Measurements from ENCODE around the gene MPC2.
"Not testable (repeated sequence)": the region's sequence is repeated elsewhere in the genome, so short reads cannot be mapped to it uniquely, and the experiment has no call there.

The MPC2 gene

DNA sequence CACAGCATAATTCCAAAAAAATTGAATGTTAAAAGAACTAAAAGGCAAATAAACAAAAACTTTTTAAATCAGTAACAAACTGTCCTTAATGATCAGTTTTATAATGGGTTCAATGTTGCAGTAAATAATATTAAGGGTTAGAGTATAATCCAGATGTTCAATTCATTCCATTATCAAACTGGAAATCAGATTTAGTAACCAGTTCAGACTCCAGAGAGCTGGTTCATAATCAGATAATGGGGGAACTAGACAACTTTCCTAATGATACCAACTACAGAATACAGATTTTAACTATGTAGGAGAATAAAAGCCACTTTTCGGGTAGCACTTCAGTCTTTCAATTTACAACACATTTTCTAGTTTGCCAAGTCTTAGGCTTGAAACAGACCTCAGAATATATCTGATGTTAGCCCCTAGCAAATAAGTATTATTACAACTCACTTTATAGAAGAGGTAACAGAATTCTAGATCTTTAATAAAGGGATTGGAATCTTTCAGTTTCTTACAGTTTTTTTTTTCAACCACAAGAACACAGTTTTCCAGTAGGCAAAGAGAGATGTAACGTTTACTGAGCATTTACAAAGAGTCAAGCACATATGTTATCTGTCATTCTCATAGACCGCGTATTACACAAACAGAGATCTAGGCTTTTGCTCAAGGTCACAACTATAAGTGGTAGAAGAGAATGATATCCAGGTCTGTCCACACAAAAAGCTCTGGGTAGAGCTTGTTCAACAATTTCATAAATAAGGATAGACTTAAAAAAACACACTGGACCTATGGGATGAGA lies 2.3 kb downstream of the MPC2 start:
- no peak for DNase-seq (ENCODE audit: low read depth in 2 of 2)

DNA sequence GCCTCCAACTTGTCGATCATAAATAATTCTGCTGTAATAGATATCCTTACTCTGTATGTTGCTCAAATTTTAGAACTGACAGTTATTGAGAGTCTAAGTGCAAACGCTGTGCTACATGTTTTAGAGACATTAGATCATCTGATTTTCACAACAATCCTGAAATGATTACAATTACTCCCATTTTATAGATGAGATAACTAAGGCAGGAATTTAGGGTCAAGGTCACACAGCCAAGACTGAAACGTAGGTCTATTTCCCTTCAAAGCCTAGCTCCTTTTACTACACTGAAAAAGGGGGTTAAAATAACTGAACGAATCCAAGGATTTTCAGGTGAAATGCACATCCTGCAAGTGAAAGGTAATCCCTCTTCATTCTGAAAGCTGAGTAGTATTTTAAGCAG lies 3.1 kb downstream of the MPC2 start:
- no peak for DNase-seq (ENCODE audit: low read depth in 2 of 2)

DNA sequence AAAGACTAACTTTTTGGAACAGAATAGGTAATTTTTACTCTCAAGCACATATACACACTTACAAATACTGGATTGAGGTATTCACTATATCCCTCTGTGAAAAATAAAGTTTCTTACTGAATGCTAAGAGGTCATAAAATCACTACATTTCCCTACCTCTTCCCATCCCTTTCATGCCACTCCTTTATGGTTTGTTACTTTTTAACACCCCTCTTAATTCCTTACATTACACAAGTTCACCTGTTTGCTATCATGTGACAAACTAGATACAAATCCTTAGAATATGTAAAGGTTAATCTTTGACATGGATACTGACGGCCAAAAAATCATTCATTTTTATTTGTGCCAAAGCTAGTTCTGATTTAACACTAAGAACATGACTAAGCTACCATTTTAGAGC lies 7.1 kb downstream of the MPC2 start:
- DNase-seq (ENCODE audit: low read depth in 2 of 2) = no peak

DNA sequence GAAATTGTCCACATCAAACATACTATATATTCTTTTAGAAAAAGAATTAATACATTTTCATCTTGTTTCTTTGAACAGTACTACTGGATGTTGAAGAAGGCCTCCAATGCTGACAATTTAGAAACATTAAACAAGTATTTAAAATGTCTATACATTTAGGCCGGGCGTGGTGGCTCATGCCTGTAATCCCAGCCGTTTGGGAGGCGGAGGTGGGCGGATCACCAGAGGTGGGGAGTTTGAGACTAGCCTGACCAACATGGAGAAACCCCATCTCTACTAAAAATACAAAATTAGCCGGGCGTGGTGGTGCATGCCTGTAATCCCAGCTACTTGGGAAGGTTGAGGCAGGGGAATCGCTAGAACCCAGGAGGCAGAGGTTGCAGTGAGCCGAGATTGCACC lies 8.0 kb downstream of the MPC2 start:
- DNase-seq (ENCODE audit: low read depth in 2 of 2) = not testable (repeated sequence)

DNA sequence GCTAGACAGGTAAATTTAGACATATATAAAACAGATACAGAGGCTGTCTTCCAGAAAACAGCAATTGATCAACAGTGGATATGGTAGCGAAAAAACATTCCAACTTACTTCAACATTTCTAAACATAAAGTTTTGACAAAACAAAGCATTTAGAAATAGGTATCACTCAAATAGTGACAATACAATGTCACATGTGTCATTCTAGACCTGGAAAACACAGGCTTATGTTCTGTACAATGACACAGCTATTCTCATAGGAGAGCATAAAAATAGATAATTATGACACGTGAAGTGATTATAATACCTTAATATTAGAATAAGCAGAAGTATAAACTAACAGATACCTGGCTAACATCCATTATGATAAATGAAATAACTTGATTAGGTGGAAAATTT lies 8.4 kb downstream of the MPC2 start:
- DNase-seq (ENCODE audit: low read depth in 2 of 2) = no peak

DNA sequence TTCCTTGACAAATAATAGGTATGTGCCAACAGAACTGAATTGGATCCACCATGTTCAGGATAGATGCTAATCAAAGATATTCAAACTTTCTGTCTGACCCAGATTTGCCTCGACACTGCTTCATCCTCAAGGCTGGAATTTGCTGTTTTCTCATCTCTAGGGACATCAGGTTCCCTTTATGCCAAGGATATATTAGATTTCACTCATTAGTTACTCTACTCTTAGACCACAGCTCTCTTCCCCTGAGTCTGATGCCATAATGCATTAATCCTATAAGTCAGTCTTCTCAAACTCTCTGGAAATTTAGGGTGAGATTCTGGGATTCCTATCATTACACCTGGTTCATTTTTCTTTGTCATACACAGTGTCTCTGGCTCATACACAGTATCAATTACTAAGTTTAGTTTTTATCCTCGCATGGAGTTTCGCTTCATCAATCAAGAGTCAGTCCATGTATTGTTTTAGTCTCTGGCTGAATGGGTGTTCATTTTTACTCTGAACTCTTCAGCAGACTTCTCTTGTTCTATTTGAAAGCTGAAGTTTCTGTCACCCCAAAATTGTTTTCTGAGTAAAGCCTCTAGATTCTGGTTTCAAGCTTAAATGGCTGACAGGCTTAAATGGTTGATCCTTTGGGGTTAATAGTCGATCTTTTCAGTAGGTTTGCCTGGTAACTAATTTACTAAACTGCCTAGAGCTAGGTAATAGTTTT lies 9.7 kb downstream of the MPC2 start:
- no peak for DNase-seq (ENCODE audit: low read depth in 2 of 2)

DNA sequence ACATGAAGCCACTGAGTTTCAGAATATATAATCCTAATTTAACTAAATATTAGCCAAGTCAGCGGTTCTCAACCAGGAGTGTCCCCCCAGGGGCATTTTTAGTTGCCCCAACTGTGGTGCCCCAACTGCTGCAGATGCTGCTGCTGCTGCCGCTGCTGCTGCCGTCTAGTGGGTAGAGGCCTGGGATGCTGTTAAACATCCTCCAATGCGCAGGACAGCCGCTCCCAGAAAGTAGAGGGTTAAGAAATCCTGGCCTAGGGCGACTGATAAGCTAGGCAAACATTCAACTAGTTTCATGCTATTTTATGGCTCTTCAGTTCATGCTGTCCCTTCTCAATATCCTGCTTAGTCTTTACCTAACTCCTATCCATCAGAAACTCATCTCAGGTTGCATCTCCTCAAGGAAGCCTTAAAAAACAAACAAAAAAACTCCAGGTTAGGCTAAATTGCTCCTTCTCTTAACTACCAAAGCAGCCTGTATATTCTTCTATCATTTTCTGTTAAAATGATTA lies 10.3 kb downstream of the MPC2 start:
- DNase-seq (ENCODE audit: low read depth in 2 of 2) = no peak

DNA sequence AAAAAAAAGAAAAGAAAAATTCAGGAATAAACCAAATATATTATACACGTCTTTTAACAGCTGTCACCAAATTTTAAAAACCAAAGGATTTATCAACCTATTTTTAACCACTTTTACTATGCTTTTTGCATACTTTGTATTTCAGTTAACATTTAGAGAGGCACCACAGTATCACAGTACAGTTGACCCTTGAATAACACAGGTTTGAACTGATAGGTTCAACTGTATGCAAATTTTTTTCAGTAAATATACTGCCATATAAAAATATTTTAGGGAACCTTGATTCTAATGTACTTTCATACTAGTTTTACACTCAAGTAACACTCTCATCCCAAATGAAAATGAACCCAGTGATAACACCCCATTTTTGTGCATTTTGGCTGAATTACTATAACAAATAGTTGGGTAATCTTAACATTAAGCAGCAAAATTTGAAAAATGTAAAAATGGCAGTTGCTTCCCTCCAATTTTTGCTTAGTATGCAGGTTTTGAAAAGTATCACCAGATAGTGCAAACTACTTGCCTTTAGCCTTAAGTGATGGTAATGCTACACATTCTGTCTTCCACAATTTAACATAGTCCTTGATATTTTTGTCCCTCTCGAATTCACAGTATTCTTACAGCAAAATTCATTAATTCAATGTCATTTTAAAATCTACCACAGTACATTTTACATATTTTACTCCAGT lies 12.2 kb downstream of the MPC2 start:
- no peak for DNase-seq (ENCODE audit: low read depth in 2 of 2)

DNA sequence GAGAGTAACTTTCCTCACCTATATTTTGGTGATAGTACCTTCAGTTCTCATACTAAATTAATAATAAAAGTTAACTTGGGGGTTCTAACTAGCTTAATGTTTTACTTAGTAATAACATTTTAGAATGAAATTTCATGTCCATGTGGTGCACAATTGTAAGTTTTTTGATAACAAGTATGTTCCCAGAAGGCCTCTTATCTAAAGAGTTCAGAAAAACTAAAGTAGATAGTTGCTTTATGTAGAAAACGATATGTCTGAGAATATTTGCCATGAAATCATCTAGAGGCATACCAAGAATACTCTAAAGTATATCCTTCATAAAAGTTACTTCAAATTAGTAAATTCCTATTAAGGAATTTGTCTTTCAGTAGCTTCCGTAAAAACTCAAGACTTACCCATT lies 12.8 kb downstream of the MPC2 start:
- DNase-seq (ENCODE audit: low read depth in 2 of 2) = no peak

DNA sequence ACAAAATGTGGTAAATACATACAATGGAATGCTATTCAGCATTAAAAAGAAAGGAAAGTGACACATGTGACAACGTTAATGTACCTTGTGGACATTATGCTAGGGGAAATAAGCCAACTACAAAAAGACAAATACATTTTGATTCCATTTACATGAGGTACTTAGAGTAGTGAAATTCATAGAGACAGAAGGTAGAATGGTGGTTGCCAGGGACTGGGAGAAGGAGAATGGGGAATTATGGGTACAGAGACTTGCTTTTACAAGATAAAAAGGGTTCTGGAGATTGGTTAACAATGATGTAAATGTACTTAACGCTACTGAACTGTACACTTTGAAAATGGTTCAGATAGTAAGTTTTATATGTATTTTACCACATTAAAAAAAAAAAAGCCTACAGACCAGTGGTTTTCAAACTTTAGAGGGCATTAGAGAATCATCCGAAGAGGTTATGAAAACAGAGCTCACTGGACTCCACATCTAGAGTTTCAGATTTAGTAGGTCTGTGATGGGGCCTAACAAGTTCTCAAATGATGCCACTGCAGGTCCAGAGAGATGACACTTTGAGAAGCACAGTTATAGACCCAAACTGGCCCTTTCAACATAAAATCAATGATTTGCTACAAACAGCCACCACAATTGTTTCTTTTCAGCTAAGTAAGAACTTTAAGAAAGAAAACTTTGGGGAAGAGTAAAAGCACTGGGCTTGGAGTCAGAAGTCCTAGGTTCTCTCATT lies 13.4 kb downstream of the MPC2 start:
- no peak for DNase-seq (ENCODE audit: low read depth in 2 of 2)

DNA sequence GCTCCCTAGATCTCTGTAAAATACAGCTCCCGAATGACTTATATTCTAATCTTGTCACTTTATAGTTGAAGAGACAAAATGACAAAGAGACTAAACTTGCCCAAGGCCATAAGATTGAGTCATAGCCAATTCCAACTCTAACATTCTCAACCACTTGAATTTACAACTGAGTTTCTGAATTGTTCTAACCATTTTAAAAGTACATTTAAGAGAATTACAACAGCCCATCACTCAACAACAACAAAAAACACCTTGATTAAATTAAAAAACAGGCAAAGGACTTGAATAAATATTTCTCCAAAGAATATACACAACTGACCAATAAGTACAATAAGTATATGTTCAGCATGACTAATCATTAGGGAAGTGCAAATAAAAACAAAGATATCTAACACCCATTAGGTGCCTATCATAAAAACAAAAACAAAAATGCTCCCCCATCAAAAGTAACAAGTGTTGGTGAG lies 14.2 kb downstream of the MPC2 start:
- DNase-seq (ENCODE audit: low read depth in 2 of 2) = no peak

DNA sequence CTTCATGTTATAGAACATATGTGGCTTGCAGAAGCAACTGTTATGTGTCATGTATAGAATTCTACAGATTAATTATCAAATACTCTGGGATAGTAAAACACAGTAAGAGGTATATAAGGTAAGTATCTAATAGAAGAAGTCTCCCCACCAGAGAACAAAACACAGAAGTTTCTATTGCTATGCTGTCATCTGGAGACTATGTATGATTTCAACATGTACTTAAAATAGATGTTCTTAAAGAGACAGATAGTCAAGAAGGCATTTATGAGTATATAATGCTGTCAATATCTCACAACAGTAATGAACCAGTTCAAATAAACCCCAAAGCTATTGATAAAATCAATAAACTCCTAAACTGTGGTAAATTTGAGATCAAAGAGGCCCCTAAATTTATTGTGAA lies 14.8 kb downstream of the MPC2 start:
- DNase-seq (ENCODE audit: low read depth in 2 of 2) = no peak

DNA sequence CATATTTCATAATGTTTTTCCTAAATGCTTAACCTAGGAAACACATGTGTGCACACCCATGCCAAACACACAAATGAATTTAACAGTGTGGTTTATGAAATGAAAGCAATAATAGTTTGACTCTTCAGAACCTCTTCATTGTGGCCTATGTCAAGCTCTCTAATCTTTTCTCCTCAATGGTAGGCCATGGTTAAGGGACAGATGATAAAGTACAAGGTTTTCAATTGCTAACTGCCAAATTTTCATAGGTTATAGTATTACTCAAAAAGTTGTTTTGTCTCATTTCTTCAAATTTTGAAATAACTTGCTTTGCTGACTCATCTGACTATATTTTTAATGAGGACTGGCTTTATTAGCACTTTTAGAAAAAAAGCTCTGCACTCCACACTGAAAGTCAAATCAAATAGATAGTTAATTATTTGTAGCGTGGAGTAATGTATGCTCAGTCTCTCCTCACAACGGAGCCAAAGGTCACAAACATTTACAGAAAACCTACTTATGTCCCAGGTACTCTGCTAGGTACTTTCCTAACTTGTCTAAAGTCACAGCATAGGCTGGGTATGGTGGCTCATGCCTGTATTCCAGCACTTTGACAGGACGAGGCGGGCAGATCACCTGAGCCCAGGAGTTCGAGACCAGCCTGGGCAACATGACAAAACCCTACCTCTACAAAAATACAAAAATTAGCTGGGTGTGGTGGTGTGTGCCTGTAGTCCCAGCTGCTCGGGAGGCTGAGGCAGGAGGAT lies 19.9 kb downstream of the MPC2 start:
- no peak for DNase-seq (ENCODE audit: low read depth in 2 of 2)

DNA sequence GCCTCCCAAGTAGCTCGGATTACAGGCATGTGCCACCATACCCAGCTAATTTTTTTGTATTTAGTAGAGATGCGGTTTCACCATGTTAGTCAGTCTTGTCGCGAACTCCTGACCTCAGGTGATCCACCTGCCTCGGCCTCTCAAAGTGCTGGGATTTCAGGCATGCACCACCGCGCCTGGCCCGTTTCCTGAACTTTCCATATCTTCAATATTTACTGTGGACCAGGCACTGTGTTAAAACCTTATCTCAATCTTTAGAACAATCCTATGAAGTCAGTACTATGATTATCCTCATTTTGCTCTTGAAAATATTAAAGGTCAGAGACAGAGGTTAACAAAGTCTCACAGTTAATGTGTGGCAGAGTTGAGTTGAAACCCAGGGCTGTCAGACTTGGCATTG lies 21.3 kb downstream of the MPC2 start:
- no peak for DNase-seq (ENCODE audit: low read depth in 2 of 2)

DNA sequence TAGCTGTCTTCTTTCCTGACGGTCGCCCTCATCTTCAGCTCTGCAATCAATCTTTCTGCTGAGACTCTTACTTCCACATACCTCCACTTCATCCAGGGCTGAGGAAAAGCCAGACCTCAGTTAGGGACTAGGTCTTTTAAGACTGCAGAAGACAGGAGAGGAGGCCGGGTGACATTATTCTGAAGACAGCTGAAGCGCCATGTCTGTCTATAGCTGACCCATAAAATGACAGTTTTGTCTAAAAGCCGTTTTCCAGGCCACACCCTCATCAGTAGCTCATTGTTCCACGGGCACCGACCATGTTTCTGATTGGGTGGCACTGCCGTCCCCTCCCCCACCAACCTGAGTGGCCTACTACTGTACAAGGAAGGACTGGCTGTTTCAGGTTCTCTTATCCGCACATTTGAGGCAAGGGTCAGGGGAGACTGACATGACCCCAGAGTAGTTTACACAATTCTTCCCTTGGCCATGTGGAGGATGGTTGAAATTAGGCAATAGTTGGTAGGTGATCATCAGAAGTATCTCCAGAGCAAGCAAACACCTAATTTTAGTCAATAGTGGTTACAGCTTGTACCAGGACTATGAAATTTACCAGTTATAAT lies 22.9 kb downstream of the MPC2 start, which contains the start of gene ADCY10:
ADCY10 (minus strand) TSS at position 240 of the 602 bp plus-strand sequence. CDS start 8,994 bp downstream, outside the sequence.
- no peak for DNase-seq (ENCODE audit: low read depth in 2 of 2)

DNA sequence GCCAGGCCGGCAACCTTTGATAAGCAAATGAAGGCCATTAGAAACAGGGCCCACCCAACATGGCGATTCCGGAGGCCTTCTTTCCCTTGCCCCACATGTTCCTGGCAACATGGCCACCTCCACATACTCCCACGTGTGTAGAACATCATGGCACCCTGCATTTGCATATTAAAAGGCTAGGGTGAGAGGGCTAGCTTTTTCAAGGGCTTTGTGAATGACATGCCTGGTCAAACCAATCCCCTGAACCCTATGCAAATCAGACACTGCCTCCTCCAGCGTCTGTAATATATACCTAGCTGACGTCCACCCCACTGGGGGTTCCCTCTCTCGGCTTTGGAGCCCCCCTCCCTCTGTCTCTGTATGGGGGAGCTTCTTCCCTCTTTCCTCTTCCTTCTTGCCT lies 24.6 kb downstream of the MPC2 start:
- DNase-seq (ENCODE audit: low read depth in 2 of 2) = no peak

DNA sequence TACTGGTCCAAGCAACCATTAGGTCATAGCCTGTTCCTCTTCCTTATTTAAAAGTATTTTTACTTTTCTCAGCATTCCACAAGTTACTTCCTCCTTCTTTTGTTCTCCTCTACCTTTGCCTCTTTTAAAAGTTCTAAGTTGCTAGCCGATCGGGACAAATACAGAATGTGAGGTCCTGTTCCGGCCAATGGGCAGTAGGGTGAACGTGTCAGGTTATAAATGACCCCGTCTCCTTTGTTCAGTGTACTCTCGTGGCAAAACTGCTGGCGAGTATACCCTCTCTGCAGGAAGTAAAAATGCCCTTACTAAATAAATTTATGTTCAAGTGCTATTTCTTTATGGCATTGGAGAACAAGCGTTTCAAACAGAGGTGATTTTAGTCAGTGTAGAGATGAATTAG lies 25.5 kb downstream of the MPC2 start:
- DNase-seq (ENCODE audit: low read depth in 2 of 2) = no peak

DNA sequence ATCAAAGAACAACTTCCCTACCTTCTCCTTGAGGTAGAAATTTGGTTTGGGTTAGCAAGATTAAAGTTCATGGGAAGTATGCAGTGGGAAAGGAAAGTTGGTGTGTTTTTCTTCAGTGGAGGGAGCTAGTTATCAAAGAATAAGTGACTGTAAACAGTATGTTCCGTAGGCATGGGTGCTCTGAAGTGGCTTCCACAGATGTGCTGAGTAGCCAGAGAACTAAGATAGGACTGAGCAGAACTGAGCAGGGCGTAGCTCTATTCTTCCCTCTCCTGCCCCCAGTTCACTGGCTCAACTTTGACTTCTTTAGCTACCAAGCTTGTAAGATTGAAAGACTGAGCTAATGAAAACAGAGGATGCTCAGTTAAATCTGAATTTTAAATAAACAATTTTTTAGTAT lies 26.3 kb downstream of the MPC2 start:
- DNase-seq (ENCODE audit: low read depth in 2 of 2) = no peak

DNA sequence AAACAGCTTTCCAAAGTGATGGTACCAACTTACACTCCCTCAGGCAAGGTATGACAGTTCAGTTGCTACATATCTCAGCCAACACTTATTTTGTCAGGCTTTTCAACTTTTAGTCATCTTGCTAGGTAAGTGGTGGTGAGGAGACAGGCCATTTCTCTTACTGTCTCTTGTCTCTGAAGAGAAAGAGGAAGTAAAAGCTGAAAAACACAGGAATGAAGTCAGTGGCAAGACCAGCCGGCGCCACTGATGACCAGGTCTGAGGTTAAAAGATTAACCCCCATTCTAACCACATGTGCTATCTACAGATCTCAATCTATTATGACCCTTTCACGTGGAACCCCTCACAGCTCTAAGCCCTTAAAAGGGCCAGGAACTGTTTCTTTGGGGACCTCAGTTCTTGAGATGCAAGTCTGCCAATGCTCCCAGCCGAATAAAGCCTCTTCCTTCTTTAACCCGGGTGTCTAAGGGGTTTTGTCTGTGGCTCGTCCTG lies 27.1 kb downstream of the MPC2 start:
- no peak for DNase-seq (ENCODE audit: low read depth in 2 of 2)

DNA sequence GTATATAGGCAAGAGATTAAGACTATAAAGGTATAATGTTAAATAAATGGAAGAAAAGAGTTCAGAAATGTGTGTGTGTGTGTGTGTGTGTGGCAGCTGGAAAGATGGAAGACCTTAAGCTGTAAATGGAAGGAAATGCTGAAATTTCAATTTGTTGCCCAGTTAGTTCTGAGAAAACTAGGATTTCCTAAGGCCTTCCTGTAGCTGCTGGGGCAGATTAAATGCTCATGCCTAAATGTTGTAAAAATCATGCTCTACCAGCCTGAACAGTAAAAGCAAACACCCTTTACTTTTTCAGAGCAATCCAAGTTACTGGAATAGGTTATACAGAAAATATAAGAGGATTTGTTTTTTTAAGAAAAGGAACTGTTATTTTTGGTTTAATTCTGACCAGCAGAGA lies 31.2 kb downstream of the MPC2 start:
- no peak for DNase-seq (ENCODE audit: low read depth in 2 of 2)
